ENCODE data around the gene KIAA1549.
A peak's percentile ranks its signal among the peaks of the same experiment; 100 is the strongest.
"Not testable (repeated sequence)": the region's sequence is repeated elsewhere in the genome, so short reads cannot be mapped to it uniquely, and the experiment has no call there.

Gene KIAA1549

DNA sequence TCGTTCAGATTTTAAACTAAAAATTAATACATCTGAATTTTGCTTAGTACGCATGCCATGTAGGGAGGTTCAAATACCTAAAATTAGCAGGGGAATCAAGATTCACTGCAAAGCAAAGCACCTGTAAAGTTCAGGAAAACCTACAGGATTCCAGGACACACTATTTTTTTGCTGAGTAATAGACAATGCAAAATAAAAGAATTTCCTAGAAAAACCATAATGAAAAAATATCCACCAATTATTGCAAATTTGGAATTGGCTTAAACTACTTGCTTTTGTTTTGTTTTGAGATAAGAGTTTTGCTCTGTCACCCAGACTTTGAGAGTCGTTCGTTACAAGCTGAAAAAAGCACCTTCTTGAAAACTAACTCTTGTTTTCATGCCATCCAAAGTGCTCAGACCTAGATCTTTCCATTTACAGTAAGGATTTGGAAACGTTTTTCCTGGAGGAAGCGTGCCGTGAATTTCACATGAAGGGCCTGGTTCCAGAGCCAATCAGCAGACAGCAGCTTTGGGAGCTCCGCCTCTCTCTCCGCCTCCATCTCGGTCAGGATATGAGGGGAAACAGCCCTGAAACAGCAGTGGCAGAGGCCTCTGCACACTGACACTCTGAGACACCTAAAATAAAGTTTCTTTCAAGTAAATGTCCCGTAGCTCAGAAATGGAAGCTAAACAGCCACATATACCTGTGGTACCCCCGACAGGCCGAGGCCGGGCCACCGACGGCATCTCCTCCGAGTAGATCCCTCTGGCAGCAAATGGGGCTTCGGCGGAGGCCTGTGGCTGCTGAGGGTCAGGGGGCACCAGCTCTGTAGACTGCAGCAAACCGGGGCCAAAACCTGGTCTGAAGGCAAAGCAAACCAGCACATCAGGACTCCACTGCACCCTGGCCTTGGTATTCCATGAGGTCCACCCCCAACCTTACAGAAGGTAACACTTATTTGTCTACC is 137.3 kb downstream of the KIAA1549 start:
- DNase-seq, result no peak

- DNase-seq, result no peak
Measured at GRCh38 chr7:138842111-138842510, 139.1 kb downstream of the KIAA1549 start.

GRCh38 chr7:138838166-138838565 is 143.0 kb downstream of the KIAA1549 start:
- no peak for DNase-seq

- DNase-seq, result no peak
Measured at GRCh38 chr7:138837627-138838026, 143.6 kb downstream of the KIAA1549 start.

- DNase-seq, result no peak
Measured at GRCh38 chr7:138835087-138835486, 146.1 kb downstream of the KIAA1549 start.

DNA sequence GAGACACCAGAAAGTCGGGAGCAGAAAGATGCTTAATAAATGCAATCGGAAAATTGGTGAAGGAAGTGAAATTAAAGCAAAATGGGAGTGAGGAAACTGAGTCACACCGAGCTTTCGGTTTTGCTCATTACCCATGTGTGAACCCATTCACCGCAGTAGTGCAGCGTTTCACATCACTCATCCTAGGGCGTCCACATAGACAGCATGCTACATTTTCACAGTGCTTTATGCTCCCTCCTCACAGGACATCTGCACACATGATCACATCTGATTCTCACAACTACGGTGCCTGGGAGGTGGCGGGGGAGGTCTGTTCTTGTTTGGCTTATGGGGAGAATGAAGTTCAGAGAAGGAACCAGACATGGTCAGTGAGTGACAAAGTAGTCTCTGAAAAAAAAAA is 146.6 kb downstream of the KIAA1549 start:
- DNase-seq, result peak; percentile 9

DNA sequence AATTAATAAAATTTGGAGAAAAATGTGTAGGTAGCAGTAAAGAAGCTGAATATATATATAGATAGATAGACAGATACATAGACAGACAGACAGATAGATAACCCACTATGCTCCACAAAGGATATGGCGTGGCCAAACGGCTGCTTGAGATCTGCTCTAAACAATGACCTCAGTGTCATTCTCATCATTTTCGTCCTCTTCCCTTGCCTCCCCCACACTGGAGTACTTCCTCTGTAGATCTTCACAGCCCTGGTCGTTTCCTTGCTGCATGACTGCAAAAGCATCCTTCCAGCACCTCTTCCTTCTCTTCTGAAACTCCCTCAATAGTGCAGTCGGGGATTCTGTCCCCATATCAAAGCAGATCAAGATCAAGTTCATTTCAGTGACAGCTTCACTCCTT is 147.6 kb downstream of the KIAA1549 start:
- no peak for DNase-seq

- no peak for DNase-seq
Measured at GRCh38 chr7:138832966-138833365, 148.2 kb downstream of the KIAA1549 start.

DNA sequence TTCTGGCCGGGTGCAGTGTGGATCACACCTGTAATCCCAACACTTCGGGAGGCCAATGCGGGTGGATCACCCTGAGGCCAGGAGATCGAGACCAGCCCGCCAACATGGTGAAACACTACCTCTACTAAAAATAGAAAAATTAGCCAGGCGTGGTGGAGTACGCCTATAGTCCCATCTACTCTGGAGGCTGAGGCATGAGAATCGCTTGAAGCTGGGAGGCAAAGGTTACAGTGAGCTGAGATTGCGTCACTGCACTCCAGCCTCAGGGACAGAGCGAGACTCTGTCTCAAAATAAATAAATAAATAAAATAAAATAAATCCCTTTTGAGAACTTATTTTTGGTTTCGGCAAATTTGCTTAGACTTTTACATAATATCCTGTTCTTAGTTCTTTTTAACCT is 151.9 kb downstream of the KIAA1549 start:
- DNase-seq, result no peak

DNA sequence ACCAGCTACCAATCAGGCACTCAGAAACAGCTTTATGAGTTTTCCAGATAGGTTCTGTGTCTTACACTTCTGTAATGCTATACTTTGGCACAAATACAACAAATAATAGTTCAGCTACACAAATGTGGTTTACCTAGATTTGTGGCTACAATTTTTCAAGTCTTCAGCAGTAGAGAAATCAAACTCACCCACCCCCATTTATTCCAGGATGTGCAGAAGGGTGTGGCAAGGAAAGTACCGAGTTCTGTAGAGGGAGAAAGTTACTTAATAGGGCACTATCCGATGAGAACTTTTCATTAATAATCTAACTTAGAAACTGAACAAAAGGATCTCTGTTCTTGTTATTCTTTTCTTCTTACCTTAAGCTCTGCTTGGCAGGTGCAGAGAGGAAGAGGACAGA is 152.9 kb downstream of the KIAA1549 start:
- DNase-seq, result no peak

DNA sequence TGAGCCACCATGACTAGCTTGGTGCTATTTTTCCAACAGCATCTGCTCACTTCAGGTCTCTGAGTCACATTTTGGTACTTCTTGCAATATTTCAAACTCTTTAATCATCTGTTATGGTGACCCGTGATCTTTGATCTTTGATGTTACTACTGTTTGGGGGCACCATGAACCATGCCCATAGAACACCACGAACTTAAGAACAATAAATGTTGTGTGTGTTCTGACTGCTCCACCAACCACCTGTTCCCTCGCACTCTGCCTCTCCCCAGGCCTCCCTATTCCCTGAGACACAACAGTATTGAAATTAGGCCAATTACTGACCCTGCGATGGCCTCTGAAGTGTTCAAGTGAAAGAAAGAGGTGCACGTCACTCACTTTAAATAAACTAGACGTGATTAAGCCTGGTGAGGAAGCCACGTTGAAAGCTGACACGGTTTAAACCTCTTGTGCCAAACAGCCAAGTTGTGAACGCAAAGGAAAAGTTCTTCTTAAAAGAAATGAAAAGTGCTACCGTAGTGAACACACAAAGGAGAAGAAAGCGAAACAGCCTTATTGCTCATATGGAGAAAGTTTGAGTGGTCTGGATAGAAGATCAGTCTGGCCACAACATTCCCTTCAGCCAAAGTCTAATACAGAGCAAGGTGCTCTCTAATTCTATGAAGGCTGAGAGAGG is 156.0 kb downstream of the KIAA1549 start:
- DNase-seq, result no peak

- DNase-seq, result no peak
Measured at GRCh38 chr7:138822867-138823535, 158.2 kb downstream of the KIAA1549 start.

- DNase-seq, result no peak
Measured at GRCh38 chr7:138821912-138822311, 159.3 kb downstream of the KIAA1549 start.

- DNase-seq, result no peak
Measured at GRCh38 chr7:138819625-138820024, 161.6 kb downstream of the KIAA1549 start.

DNA sequence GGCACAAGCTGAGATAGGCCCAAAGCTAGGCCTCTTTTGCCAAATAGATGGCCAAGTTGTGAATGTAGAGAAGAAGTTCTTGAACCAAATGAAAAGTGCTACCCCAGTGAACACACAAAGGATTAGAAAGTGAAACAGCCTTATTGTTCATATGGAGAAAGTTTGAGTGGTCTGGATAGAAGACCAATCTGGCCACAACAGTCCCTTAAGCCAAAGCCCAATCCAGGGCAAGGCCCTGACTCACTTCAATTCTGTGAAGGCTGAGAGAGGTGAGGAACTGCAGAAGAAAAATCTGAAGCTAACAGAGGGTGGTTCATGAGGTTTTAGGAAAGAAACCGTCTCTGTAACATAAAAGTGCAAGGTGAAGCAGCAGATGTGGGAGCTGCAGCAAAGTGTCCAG is 164.5 kb downstream of the KIAA1549 start:
- DNase-seq, result no peak

DNA sequence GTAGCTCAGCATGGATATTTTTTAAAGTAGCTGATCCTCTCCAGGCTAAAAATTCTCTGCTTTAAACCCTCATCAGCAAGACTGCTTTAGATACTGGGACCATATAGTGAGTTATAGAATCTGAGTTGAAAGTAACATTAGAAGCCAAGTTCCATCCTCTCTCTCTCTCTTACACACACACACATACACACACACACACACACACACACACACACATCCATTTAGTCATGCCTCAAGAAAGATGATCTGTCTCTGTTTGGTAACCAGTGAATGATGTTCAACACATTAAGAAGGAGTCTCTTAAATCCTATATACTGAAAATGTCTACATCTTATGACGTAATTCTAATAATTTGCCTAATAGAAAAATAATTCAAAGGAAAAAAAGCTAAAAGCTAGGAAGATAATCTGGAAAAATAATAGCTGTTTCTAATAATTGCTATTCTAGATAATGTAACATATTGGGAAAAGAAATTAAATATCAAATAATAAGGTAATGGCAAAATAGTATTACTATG is 166.3 kb downstream of the KIAA1549 start:
- DNase-seq, result no peak

DNA sequence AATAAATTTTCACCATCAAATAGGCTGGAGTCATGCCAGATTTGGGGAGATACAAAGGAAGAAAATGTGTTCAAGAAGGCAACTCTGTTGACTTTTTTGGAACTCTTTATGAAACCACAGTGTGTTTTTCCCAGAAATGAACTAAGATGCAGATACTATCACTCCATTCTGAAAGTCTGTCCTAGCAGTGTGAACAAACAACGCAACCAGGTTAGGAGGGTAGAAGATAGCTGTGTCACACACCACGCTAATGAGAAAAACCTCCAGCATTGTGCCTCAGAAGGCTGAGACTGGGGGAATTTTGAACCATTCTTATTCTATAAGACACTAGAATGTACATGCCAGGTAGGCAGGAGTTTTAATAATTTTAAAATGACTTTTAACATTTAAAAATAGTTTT is 167.2 kb downstream of the KIAA1549 start:
- no peak for DNase-seq

DNA sequence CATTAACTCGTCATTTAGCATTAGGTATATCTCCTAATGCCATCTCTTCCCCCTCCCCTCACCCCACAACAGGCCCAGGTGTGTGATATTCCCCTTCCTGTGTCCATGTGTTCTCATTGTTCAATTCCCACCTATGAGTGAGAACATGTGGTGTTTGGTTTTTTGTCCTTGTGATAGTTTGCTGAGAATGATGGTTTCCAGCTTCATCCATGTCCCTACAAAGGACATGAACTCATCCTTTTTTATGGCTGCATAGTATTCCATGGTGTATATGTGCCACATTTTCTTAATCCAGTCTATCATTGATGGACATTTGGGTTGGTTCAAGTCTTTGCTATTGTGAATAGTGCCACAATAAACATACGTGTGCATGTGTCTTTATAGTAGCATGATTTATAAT is 169.9 kb downstream of the KIAA1549 start:
- DNase-seq, result not testable (repeated sequence)

- DNase-seq, result no peak
Measured at GRCh38 chr7:138809346-138809745, 171.8 kb downstream of the KIAA1549 start.

- DNase-seq, result no peak
Measured at GRCh38 chr7:138804618-138805017, 176.6 kb downstream of the KIAA1549 start.

DNA sequence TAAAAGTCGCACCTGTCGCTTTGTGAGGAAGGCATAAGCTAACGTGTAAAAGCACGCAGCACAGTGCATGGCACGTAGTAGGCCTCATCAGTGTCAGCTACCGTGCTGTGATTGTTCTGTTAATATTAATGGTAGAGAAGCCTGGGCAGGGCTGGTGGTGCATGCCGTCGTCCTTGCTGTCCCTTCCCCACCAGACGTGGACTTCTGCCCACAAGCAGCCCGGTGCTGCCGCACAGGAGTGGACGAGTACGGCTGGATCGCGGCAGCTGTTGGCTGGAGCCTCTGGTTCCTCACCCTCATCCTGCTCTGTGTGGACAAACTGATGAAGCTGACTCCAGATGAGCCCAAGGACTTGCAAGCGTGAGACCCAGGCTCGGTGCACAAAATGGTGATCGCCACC is 178.5 kb downstream of the KIAA1549 start:
- DNase-seq, result no peak

- DNase-seq, result no peak
Measured at GRCh38 chr7:138801256-138801655, 179.9 kb downstream of the KIAA1549 start.

DNA sequence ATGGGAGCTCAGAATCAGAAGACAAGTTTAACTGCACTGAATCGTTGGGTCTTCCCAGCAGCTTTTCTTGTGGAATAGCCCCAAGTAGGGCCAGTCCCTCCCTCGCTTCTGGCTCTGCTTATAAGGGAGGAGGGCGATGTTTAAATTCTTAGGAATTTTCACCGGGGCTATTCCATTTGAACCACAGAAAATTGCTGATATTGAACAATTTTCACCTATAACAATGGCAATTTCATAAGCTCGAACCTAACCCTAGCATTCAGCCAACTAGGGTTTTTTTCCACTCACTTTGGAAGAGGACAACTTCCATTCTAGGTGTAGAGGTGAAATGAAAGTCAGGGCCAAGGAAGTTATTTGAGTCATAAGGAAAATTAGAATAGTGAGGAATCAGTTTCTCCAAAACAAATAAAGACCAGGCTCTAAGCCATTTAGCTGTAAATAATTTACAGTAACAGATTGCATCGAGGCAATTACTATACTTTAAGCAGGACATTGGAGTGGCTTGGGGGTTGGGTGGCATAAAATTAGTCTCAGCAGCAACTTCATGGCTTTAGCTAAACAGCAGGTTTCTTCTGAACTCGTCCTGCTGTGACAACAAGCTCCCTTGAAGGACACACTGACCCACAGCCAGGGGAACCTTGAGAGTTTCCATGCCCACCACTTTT is 181.7 kb downstream of the KIAA1549 start:
- DNase-seq, result no peak

Measured in stimulated activated CD4-positive, alpha-beta T cell treated with anti-CD3 and anti-CD28 coated beads, Interleukin-1b, Interleukin-23, amount 100 ng/mL, for 48 hours (primary cell).